B cell (primary cell): ENCODE measurements around the gene SUSD5.

Source experiments
- CTCF ChIP-seq: fragments of 200-600 bp; IDR thresholded peaks from one replicate; pipeline ENCODE4 v1.8.0; 2022; ENCODE audit warnings: antibody characterized with exemption, mild to moderate bottlenecking
- EZH2 ChIP-seq: IDR thresholded peaks from 2 replicates; pipeline ENCODE4 v1.6.1; 2012; ENCODE audit warnings: borderline replicate concordance, low read depth, mild to moderate bottlenecking, moderate library complexity, low read length; ENCODE audit not compliant: insufficient read depth, poor library complexity, severe bottlenecking

- TF ChIP-seq CTCF (no peak), EZH2 (no peak)
These were observed 44.9 kb downstream of the SUSD5 start for GRCh38 chr3:33173672-33174071.
